ENCODE results near the gene PKM.

DNA sequence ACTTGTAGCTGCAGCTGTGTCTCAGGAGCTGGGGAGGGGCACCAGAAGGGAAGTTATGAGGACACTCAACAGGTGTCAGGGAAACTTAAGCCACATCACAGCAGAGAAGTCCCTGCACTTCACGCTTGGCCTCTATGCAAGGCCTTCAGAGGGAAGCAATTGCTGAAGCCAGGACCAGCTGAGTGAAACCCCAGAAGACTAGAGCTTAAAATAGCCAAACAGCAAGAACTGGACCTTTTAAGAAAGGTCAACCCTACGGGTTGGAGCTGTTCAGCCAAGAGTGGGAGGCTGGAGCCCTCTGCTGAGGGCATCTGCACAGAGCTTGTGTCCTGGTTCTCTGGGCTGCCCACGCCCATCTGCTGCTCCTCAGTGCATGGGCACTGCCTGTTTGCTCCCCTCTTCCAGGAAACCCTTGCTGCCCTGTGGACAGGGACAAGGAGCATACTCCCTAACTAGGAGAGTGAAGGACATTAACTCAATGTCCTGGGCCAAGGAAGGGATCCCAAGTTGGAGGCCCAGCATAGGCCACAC lies 29.5 kb downstream of the PKM start:
- TF ChIP-seq EZH2 (IDR thresholded peaks at IDR 0.05; ENCODE audit: low read depth) (no peak), CTCF (conservative IDR thresholded peaks at IDR 0.05) (no peak)
